A673 (cell line): ENCODE data around the gene SUFU.

Experiments
- EZH2 ChIP-seq: fragments of 200-600 bp; sonication (generic); IDR thresholded peaks from 2 replicates; pipeline ENCODE4 v1.6.1; 2017; ENCODE audit warnings: borderline replicate concordance, low read depth, mild to moderate bottlenecking, mixed read lengths, antibody characterized with exemption, low read length; ENCODE audit not compliant: poor library complexity, severe bottlenecking
- TF ChIP-seq, protein P1 (sequence below): fragments of 300-800, 200-600 bp; sonication (generic); conservative IDR thresholded peaks from 2 replicates; pipeline ENCODE4 v1.5.1; 2017; ENCODE audit warnings: low read depth, mild to moderate bottlenecking, antibody characterized with exemption, low read length, moderate library complexity, mixed read lengths

DNA sequence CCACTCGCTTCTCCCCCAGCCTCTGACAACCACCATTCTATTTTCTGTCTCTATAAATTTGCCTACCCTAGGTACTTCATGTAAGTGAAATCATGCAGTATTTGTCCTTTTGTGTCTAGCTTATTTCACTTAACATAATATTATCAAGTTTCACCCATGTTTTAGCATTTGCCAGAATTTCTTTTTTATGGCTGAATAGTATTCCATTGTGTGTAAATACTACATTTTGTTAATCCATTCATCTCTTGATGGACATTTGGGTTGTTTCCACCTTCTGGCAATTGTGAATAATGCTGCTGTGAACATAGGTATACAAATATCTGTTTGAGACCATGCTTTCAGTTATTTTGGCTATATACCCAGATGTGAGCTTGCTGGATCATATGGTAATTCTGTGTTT, 83.1 kb downstream of the SUFU start:
- TF ChIP-seq, protein P1, sequence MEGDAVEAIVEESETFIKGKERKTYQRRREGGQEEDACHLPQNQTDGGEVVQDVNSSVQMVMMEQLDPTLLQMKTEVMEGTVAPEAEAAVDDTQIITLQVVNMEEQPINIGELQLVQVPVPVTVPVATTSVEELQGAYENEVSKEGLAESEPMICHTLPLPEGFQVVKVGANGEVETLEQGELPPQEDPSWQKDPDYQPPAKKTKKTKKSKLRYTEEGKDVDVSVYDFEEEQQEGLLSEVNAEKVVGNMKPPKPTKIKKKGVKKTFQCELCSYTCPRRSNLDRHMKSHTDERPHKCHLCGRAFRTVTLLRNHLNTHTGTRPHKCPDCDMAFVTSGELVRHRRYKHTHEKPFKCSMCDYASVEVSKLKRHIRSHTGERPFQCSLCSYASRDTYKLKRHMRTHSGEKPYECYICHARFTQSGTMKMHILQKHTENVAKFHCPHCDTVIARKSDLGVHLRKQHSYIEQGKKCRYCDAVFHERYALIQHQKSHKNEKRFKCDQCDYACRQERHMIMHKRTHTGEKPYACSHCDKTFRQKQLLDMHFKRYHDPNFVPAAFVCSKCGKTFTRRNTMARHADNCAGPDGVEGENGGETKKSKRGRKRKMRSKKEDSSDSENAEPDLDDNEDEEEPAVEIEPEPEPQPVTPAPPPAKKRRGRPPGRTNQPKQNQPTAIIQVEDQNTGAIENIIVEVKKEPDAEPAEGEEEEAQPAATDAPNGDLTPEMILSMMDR = no peak
- no peak for TF ChIP-seq EZH2
